H1 (cell line): ENCODE measurements around the gene ZFYVE21. TPM values are rescaled to one million over a fixed set of nuclear protein-coding genes. Genes with fewer than 3 reads are reported as not detected.

Experiments
- ASH2L ChIP-seq: fragments of 200-600, 300-600 bp; sonication (generic); IDR thresholded peaks from one replicate; pipeline ENCODE4 v1.7.1; 2017; ENCODE audit warnings: low read length
- HDAC2 ChIP-seq, 2 experiments: fragments of 300-600 bp in 1 of 2; sonication (generic) in 1 of 2; IDR thresholded peaks; 2 replicates each; pipeline ENCODE4 v1.6.1; 2011 to 2012; ENCODE audit warnings: low read depth in 2 of 2, low read length in 2 of 2, mild to moderate bottlenecking in 2 of 2, moderate library complexity in 2 of 2, borderline replicate concordance in 1 of 2, inconsistent platforms in 1 of 2
- MAFK ChIP-seq: IDR thresholded peaks from 2 replicates; pipeline ENCODE4 v1.6.1; 2012; ENCODE audit warnings: low read depth, mild to moderate bottlenecking, improper control_type of control experiment, low read length
- POLR2A ChIP-seq, 2 experiments: IDR thresholded peaks; 1 replicate in 1 of 2; 2 replicates in 1 of 2; pipeline ENCODE4 v1.6.1; 2011; ENCODE audit warnings: low read depth in 2 of 2, low read length in 2 of 2, mild to moderate bottlenecking in 2 of 2; ENCODE audit errors: control extremely low read depth in 1 of 2
- POLR2AphosphoS5 ChIP-seq: IDR thresholded peaks from 2 replicates; pipeline ENCODE4 v1.6.1; 2011; ENCODE audit warnings: low read depth, low read length
- RFX5 ChIP-seq: IDR thresholded peaks from 2 replicates; pipeline ENCODE4 v1.6.1; 2011; ENCODE audit warnings: low read depth, low read length, improper control_type of control experiment, borderline replicate concordance
- SIRT6 ChIP-seq: IDR thresholded peaks from one replicate; pipeline ENCODE4 v1.7.1; 2012; ENCODE audit warnings: low read length, inconsistent platforms
- SP2 ChIP-seq: IDR thresholded peaks from 2 replicates; pipeline ENCODE4 v1.6.1; 2012; ENCODE audit warnings: mild to moderate bottlenecking, low read length, inconsistent platforms
- TCF12 ChIP-seq: IDR thresholded peaks from 2 replicates; pipeline ENCODE4 v1.6.1; 2011; ENCODE audit warnings: low read depth, mild to moderate bottlenecking, low read length
- TEAD4 ChIP-seq: IDR thresholded peaks from 2 replicates; pipeline ENCODE4 v1.6.1; 2012; ENCODE audit warnings: low read depth, low read length, inconsistent platforms, mixed read lengths
- polyA plus RNA-seq, 7 experiments: library from polyadenylated mRNA; depleted of rRNA in 3 of 7; stranded (reverse) in 5 of 7; unstranded in 2 of 7; fragments of >200 nt in 5 of 7; fragments of 200-250 nt in 2 of 7; gene quantifications; 1 replicate in 5 of 7; 2 replicates in 1 of 7; 4 replicates in 1 of 7; pipeline versions ENCODE4 v1.2.1 to v1.2.3, GENCODE V29; 2011 to 2013; ENCODE audit warnings: missing spikeins in 2 of 7, mixed read lengths in 2 of 7
- total RNA-seq: library from RNA; stranded (reverse); fragmentation: NEBNext Ultra II Directional; extraction: Animal tissue kit (Norgen Biotek cat#: 25700); gene quantifications from 2 replicates; pipeline ENCODE4 v1.2.1, GENCODE V29; 2021
- TF ChIP-seq, protein P1 (sequence below): fragments of 300-600 bp; sonication (generic); IDR thresholded peaks from 2 replicates; pipeline ENCODE4 v1.7.1; 2012; ENCODE audit warnings: low read length, moderate library complexity, mild to moderate bottlenecking, inconsistent platforms; ENCODE audit not compliant: insufficient replicate concordance

The ZFYVE21 gene
- total and polyA plus RNA-seq, 2 of the 8 experiments (the other 6 are each of a cell fraction or from before 2014, with no cell fraction given) = 53.4 to 127 TPM

DNA sequence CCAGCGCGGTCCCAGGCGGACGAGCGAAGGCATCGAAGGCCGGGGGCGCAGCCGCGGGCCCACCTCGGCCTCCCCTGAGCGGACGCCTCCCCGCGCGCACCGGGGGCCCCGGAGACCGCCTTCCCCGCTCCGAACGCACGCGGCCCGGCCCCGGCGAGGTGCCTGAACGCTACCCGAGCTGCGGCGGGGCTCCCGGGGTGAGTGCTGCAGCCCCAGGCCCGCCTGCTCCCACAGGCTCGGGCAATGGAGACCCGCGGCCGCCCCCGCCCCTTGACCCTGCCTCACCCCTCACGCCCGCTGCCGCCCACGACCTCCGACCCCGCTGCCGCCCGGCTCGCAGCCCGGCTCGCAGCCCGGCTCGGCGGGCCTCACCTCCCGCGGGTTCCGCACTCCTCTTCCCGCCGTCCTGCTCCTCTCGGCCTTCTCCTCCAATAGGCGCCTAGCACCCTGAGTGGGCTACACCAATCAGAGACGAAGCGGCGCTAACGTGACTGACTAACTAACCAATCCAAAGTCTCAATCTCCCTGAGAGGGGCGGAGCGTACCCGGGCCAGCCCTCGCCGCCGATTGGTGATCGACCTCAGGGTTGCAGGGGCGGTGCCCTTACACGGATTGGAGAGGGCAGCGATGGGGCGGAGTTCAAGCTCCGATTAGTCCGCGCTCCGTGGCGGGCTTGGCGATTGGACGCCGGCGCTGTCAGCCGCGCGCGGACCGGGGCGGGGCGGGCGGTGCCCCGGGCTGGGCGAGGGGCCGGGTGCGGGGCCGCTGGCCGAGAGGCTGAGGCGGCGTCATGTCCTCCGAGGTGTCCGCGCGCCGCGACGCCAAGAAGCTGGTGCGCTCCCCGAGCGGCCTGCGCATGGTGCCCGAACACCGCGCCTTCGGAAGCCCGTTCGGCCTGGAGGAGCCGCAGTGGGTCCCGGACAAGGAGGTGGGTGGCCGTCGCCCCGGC lies at the start of gene ZFYVE21, which contains the start of gene XRCC3 (continued):
- TF ChIP-seq, protein P1, sequence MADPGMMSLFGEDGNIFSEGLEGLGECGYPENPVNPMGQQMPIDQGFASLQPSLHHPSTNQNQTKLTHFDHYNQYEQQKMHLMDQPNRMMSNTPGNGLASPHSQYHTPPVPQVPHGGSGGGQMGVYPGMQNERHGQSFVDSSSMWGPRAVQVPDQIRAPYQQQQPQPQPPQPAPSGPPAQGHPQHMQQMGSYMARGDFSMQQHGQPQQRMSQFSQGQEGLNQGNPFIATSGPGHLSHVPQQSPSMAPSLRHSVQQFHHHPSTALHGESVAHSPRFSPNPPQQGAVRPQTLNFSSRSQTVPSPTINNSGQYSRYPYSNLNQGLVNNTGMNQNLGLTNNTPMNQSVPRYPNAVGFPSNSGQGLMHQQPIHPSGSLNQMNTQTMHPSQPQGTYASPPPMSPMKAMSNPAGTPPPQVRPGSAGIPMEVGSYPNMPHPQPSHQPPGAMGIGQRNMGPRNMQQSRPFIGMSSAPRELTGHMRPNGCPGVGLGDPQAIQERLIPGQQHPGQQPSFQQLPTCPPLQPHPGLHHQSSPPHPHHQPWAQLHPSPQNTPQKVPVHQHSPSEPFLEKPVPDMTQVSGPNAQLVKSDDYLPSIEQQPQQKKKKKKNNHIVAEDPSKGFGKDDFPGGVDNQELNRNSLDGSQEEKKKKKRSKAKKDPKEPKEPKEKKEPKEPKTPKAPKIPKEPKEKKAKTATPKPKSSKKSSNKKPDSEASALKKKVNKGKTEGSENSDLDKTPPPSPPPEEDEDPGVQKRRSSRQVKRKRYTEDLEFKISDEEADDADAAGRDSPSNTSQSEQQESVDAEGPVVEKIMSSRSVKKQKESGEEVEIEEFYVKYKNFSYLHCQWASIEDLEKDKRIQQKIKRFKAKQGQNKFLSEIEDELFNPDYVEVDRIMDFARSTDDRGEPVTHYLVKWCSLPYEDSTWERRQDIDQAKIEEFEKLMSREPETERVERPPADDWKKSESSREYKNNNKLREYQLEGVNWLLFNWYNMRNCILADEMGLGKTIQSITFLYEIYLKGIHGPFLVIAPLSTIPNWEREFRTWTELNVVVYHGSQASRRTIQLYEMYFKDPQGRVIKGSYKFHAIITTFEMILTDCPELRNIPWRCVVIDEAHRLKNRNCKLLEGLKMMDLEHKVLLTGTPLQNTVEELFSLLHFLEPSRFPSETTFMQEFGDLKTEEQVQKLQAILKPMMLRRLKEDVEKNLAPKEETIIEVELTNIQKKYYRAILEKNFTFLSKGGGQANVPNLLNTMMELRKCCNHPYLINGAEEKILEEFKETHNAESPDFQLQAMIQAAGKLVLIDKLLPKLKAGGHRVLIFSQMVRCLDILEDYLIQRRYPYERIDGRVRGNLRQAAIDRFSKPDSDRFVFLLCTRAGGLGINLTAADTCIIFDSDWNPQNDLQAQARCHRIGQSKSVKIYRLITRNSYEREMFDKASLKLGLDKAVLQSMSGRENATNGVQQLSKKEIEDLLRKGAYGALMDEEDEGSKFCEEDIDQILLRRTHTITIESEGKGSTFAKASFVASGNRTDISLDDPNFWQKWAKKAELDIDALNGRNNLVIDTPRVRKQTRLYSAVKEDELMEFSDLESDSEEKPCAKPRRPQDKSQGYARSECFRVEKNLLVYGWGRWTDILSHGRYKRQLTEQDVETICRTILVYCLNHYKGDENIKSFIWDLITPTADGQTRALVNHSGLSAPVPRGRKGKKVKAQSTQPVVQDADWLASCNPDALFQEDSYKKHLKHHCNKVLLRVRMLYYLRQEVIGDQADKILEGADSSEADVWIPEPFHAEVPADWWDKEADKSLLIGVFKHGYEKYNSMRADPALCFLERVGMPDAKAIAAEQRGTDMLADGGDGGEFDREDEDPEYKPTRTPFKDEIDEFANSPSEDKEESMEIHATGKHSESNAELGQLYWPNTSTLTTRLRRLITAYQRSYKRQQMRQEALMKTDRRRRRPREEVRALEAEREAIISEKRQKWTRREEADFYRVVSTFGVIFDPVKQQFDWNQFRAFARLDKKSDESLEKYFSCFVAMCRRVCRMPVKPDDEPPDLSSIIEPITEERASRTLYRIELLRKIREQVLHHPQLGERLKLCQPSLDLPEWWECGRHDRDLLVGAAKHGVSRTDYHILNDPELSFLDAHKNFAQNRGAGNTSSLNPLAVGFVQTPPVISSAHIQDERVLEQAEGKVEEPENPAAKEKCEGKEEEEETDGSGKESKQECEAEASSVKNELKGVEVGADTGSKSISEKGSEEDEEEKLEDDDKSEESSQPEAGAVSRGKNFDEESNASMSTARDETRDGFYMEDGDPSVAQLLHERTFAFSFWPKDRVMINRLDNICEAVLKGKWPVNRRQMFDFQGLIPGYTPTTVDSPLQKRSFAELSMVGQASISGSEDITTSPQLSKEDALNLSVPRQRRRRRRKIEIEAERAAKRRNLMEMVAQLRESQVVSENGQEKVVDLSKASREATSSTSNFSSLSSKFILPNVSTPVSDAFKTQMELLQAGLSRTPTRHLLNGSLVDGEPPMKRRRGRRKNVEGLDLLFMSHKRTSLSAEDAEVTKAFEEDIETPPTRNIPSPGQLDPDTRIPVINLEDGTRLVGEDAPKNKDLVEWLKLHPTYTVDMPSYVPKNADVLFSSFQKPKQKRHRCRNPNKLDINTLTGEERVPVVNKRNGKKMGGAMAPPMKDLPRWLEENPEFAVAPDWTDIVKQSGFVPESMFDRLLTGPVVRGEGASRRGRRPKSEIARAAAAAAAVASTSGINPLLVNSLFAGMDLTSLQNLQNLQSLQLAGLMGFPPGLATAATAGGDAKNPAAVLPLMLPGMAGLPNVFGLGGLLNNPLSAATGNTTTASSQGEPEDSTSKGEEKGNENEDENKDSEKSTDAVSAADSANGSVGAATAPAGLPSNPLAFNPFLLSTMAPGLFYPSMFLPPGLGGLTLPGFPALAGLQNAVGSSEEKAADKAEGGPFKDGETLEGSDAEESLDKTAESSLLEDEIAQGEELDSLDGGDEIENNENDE = no peak
- TF ChIP-seq POLR2AphosphoS5 = peak; percentile 84
- TF ChIP-seq SIRT6 = no peak
- TF ChIP-seq TCF12 = no peak
- TF ChIP-seq SP2 = peak; percentile 93
- peak; percentile 46 for TF ChIP-seq ASH2L
- TF ChIP-seq HDAC2 (IDR thresholded peaks at IDR 0.05; ENCODE audit: borderline replicate concordance in 1 of 2, low read depth in 2 of 2, low read length in 2 of 2) = no peak
- no peak for TF ChIP-seq TEAD4
- TF ChIP-seq MAFK = no peak
- TF ChIP-seq POLR2A (IDR thresholded peaks at IDR 0.05; ENCODE audit: control extremely low read depth in 1 of 2, low read depth in 2 of 2, low read length in 2 of 2) = peak in 1 of 2 experiments; percentile 81; a peak in 2 of 3 replicates
- TF ChIP-seq RFX5 = no peak
